MM.1S (cell line): ENCODE data around the gene NAGPA.

Source experiments
- DNase-seq: peaks from one replicate; pipeline ENCODE4 v3.0.0-alpha.2; 2015
- H2AFZ ChIP-seq: fragments of 300-600 bp; sonication (generic); 2 replicates; pipeline ENCODE4 v1.6.0; 2016; ENCODE audit warnings: antibody characterized with exemption, low read length
- H3F3A ChIP-seq: fragments of 300-600 bp; sonication (generic); 2 replicates; pipeline ENCODE4 v1.6.1; 2016; ENCODE audit warnings: mild to moderate bottlenecking, antibody characterized with exemption, low read length, moderate library complexity, mixed read lengths; ENCODE audit not compliant: insufficient read depth
- H3K27ac ChIP-seq: fragments of 300-600 bp; sonication (generic); 2 replicates; pipeline ENCODE4 v1.5.1; 2016; ENCODE audit warnings: mild to moderate bottlenecking, low read length
- H3K27me3 ChIP-seq: fragments of 300-600 bp; sonication (generic); replicated peaks from 2 replicates; pipeline ENCODE4 v1.6.0; 2016; ENCODE audit warnings: low read length; ENCODE audit not compliant: insufficient read depth
- H3K36me3 ChIP-seq: fragments of 300-600 bp; sonication (generic); replicated peaks from 2 replicates; pipeline ENCODE4 v1.6.1; 2016; ENCODE audit warnings: mild to moderate bottlenecking, low read length, mixed read lengths; ENCODE audit not compliant: insufficient read depth
- H3K4me1 ChIP-seq: fragments of 300-600 bp; sonication (generic); 2 replicates; pipeline ENCODE4 v1.6.1; 2016; ENCODE audit warnings: low read length, mixed read lengths
- H3K4me2 ChIP-seq: fragments of 300-600 bp; sonication (generic); 2 replicates; pipeline ENCODE4 v1.6.0; 2016; ENCODE audit warnings: low read depth, low read length
- H3K4me3 ChIP-seq: fragments of 300-600 bp; sonication (generic); 2 replicates; pipeline ENCODE4 v1.5.1; 2016; ENCODE audit warnings: low read length, mixed read lengths
- H3K79me2 ChIP-seq: fragments of 300-600 bp; sonication (generic); 2 replicates; pipeline ENCODE4 v1.6.1; 2016; ENCODE audit warnings: mixed run types, low read length, mixed read lengths
- H3K9ac ChIP-seq: fragments of 300-600 bp; sonication (generic); 2 replicates; pipeline ENCODE4 v1.6.1; 2016; ENCODE audit warnings: low read length, mixed read lengths
- H3K9me2 ChIP-seq: fragments of 300-600 bp; sonication (generic); replicated peaks from 2 replicates; pipeline ENCODE4 v1.6.1; 2016; ENCODE audit warnings: mild to moderate bottlenecking, low read length, mixed read lengths; ENCODE audit not compliant: insufficient read depth
- H3K9me3 ChIP-seq: fragments of 300-600 bp; sonication (generic); replicated peaks from 2 replicates; pipeline ENCODE4 v1.6.1; 2016; ENCODE audit warnings: mild to moderate bottlenecking, low read length, mixed read lengths; ENCODE audit not compliant: insufficient read depth
- H4K20me1 ChIP-seq: fragments of 300-600 bp; sonication (generic); 2 replicates; pipeline ENCODE4 v1.6.1; 2016; ENCODE audit warnings: mild to moderate bottlenecking, low read length, moderate library complexity, mixed read lengths; ENCODE audit not compliant: insufficient read depth
- CTCF ChIP-seq: fragments of 300-600 bp; sonication (generic); IDR thresholded peaks from 2 replicates; pipeline ENCODE4 v1.5.1; 2016; ENCODE audit warnings: antibody characterized with exemption, low read length, mixed read lengths
- EZH2 ChIP-seq: fragments of 300-600 bp; sonication (generic); optimal IDR thresholded peaks from 2 replicates; pipeline ENCODE3; 2017; ENCODE audit warnings: low read depth, mild to moderate bottlenecking, antibody characterized with exemption, low read length, mixed read lengths
- EZH2phosphoT487 ChIP-seq: fragments of 300-600 bp; sonication (generic); IDR thresholded peaks from 2 replicates; pipeline ENCODE4 v1.6.1; 2018; ENCODE audit warnings: antibody characterized with exemption, low read length

The NAGPA gene

DNA sequence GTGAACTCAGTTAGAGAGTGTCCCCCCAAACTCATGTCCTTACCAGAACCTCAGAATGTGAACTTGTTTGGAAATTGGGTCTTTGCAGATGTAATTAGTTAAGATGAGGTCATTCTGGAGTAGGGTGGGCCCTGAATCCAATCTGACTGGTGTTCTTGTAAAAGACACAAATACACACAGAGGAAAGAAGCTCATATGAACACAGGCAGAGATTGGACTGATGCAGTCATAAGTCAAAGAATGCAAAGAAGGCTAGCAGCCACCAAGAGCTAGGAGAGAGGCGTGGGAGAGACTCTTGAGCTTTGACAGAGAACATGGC lies 2.1 kb upstream of the NAGPA start:
- no peak for TF ChIP-seq CTCF
- no peak for TF ChIP-seq EZH2
- no peak for TF ChIP-seq EZH2phosphoT487
- H3K79me2 ChIP-seq: no peaks in the 10 kb centered on the region
- H3K9ac ChIP-seq: no peak overlapping the region
- H3K9me2 ChIP-seq: no peaks in the 10 kb centered on the region
- no peak overlapping the region for H3K4me2 ChIP-seq
- DNase-seq: no peak
- no peak overlapping the region for H3K4me3 ChIP-seq
- H3K4me1 ChIP-seq: peaks cover 8% of the 10 kb centered on the region; the same call in 1 of the 2 replicates
- no peaks in the 10 kb centered on the region for H4K20me1 ChIP-seq
- no peak overlapping the region for H2AFZ ChIP-seq
- peaks cover 3% of the 10 kb centered on the region for H3K27me3 ChIP-seq
- H3K27ac ChIP-seq: no peak overlapping the region
- no peaks in the 10 kb centered on the region for H3K9me3 ChIP-seq
- no peaks in the 10 kb centered on the region for H3K36me3 ChIP-seq
- no peaks in the 10 kb centered on the region for H3F3A ChIP-seq

GRCh38 chr16:5034167-5034523 lies 410 bp upstream of the NAGPA start:
- Histone ChIP-seq H3K36me3 (no peaks in the 10 kb centered on the region), H3F3A (no peaks in the 10 kb centered on the region), H3K9me2 (no peaks in the 10 kb centered on the region), H3K4me3 (peak overlapping the region; percentile 94), H3K9ac (peak overlapping the region; percentile 32; the same call in 1 of the 2 replicates), H3K27ac (no peak overlapping the region), H3K79me2 (no peaks in the 10 kb centered on the region), H4K20me1 (no peaks in the 10 kb centered on the region), H3K27me3 (peaks cover 3% of the 10 kb centered on the region), H3K4me2 (peak overlapping the region; percentile 75), H3K9me3 (no peaks in the 10 kb centered on the region), H3K4me1 (peaks cover 8% of the 10 kb centered on the region; the same call in 1 of the 2 replicates), H2AFZ (peak overlapping the region; percentile 87)
- TF ChIP-seq EZH2 (no peak), CTCF (no peak), EZH2phosphoT487 (no peak)
- no peak for DNase-seq

DNA sequence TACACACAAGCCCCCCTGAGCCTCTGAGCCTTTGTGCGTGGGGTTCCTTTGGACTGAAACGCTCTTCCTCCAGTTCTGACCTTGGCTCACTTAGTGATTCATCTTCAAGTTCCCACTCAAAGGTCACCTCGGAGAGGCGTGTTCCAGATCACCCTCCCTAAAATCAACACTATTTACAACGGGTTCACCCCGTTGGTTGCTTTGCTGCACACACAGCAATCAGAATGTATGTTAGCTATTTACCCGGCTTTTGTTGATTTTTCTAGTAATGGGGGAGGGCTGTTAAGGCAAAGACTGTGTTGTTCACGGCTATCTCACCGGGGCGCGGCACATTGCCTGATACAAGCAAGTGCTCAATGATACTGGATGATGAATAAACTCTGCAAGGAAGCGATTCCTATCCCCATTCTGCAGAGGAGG lies 977 bp downstream of the NAGPA start:
- Histone ChIP-seq H3K9ac (no peak overlapping the region; the same call in 1 of the 2 replicates), H3K4me1 (peaks cover 8% of the 10 kb centered on the region; the same call in 1 of the 2 replicates), H3K9me3 (no peaks in the 10 kb centered on the region), H3K4me3 (peak overlapping the region; percentile 94), H3K27ac (no peak overlapping the region), H3K36me3 (no peaks in the 10 kb centered on the region), H3K27me3 (no peaks in the 10 kb centered on the region), H3K4me2 (peak overlapping the region; percentile 75), H3K79me2 (no peaks in the 10 kb centered on the region), H2AFZ (peak overlapping the region; percentile 87), H4K20me1 (no peaks in the 10 kb centered on the region), H3K9me2 (no peaks in the 10 kb centered on the region), H3F3A (no peaks in the 10 kb centered on the region)
- DNase-seq: no peak
- TF ChIP-seq EZH2phosphoT487: no peak
- no peak for TF ChIP-seq CTCF
- TF ChIP-seq EZH2: no peak

DNA sequence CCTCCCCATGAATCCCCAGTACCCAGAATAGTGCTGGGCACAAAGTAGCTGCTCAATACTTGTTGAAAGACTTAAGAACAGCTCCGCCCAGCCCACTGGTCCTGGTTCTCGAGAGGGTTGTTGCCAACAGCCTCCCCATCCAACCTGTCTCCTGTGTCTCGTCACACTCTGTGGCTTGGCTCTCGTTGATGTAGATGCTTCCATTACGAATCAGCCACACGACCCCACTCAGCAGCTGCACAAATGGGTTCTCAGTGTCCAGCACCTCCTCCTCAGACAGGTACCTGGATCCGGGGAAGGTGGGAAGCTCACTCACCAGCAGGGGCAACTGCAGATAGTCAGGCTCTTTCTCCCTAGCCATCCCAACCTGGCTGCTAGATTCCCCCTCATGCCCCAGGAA lies 2.1 kb downstream of the NAGPA start:
- H3K9ac ChIP-seq: no peak overlapping the region
- peaks cover 5% of the 10 kb centered on the region; the same call in 1 of the 2 replicates for H3K4me1 ChIP-seq
- no peaks in the 10 kb centered on the region for H3F3A ChIP-seq
- no peak overlapping the region for H3K27ac ChIP-seq
- no peaks in the 10 kb centered on the region for H3K36me3 ChIP-seq
- H3K9me2 ChIP-seq: no peaks in the 10 kb centered on the region
- H3K4me2 ChIP-seq: no peak overlapping the region
- no peaks in the 10 kb centered on the region for H3K9me3 ChIP-seq
- TF ChIP-seq CTCF (no peak), EZH2phosphoT487 (no peak), EZH2 (no peak)
- DNase-seq: no peak
- no peaks in the 10 kb centered on the region for H3K27me3 ChIP-seq
- no peak overlapping the region for H2AFZ ChIP-seq
- H3K4me3 ChIP-seq: no peak overlapping the region
- H3K79me2 ChIP-seq: no peaks in the 10 kb centered on the region
- H4K20me1 ChIP-seq: no peaks in the 10 kb centered on the region
